CD4-positive, alpha-beta T cell treated with Interleukin-4 for 4 hours (primary cell): Measurements from ENCODE around the gene CFD.

ENCODE experiments used
- DNase-seq: peaks from one replicate; pipeline ENCODE4 v3.0.0-alpha.2; 2020

CFD gene

GRCh38 chr19:892243-892893 is 32.9 kb downstream of the CFD start:
- peak; percentile 10 for DNase-seq

- peak; percentile 92 for DNase-seq
Observed at GRCh38 chr19:892894-893689, 33.6 kb downstream of the CFD start, which contains the start of the genes MED16 and RNU6-9. TSS of gene MED16 (minus strand) at chr19:893187. CDS start at chr19:891131, 2,056 bp downstream. TSS of gene RNU6-9 (plus strand) at chr19:893484.

GRCh38 chr19:896434-896833 is 37.0 kb downstream of the CFD start:
- no peak for DNase-seq

- DNase-seq = no peak
Observed at GRCh38 chr19:896999-897398, 37.5 kb downstream of the CFD start.

GRCh38 chr19:897442-898039 is 38.1 kb downstream of the CFD start:
- DNase-seq = no peak

- DNase-seq = peak; percentile 18
Observed at GRCh38 chr19:898663-899062, 39.2 kb downstream of the CFD start.

- DNase-seq = no peak
Observed at GRCh38 chr19:899336-900042, 40.0 kb downstream of the CFD start.

GRCh38 chr19:900043-900301 is 40.5 kb downstream of the CFD start:
- DNase-seq = no peak

- no peak for DNase-seq
Observed at GRCh38 chr19:900302-901111, 41.0 kb downstream of the CFD start.

GRCh38 chr19:901216-902092 is 42.0 kb downstream of the CFD start:
- DNase-seq = no peak

GRCh38 chr19:902093-902370 is 42.6 kb downstream of the CFD start:
- no peak for DNase-seq

GRCh38 chr19:902446-903226 is 43.2 kb downstream of the CFD start:
- DNase-seq = no peak

- DNase-seq = no peak
Observed at GRCh38 chr19:903266-903797, 43.9 kb downstream of the CFD start.

GRCh38 chr19:904545-904944 is 45.1 kb downstream of the CFD start:
- no peak for DNase-seq

- peak; percentile 45 for DNase-seq
Observed at GRCh38 chr19:906480-906879, 47.0 kb downstream of the CFD start.

GRCh38 chr19:907183-907853 is 47.9 kb downstream of the CFD start:
- DNase-seq = no peak

GRCh38 chr19:911197-912033 is 52.0 kb downstream of the CFD start:
- no peak for DNase-seq

- peak; percentile 35 for DNase-seq
Observed at GRCh38 chr19:912181-913079, 53.0 kb downstream of the CFD start.
